NT2/D1 (cell line): ENCODE results near the gene TRAPPC4.

ENCODE experiments used
- YY1 ChIP-seq: IDR thresholded peaks from 2 replicates; pipeline ENCODE4 v1.6.1; 2011; ENCODE audit not compliant: insufficient read length, insufficient read depth
- ZNF274 ChIP-seq: IDR thresholded peaks from 2 replicates; pipeline ENCODE4 v1.6.1; 2011; ENCODE audit warnings: mild to moderate bottlenecking, low read depth, low read length

DNA sequence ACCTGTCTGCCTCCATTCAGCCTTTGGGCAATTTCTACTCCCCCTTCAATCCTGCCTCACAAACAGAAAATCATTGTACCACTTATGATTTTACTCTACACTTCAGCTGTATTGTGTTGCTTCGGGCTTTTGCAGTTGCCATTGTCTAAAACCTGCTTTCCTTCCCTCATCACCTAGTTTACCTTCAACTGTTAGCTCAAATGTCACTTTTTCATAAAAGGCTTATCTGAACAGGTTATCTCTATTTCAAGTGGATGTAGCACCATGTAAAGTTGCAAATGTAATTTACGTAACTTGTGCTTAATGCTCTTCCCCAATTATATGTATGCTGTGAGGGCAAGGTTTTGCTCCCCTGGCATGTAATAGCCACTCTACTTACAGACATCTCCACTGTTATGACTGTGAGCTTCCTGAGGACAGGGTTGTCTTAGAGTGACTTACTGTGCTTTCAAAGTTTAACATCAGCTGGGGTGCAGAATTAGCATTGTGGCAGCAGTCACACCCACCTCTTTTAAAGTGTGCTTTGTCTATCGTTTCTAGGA lies 5.9 kb upstream of the TRAPPC4 start:
- TF ChIP-seq YY1 (no peak), ZNF274 (no peak)
